ENCODE results near the gene GDPD3.

The GDPD3 gene

GRCh38 chr16:30078744-30079143 lies 34.6 kb downstream of the GDPD3 start:
- DNase-seq (ENCODE audit: low read depth, low spot score), result no peak

- DNase-seq (ENCODE audit: low read depth, low spot score), result no peak
Measured at GRCh38 chr16:30077656-30078055, 35.7 kb downstream of the GDPD3 start.

GRCh38 chr16:30076276-30076791 lies 37.0 kb downstream of the GDPD3 start:
- DNase-seq (ENCODE audit: low read depth, low spot score), result no peak

- no peak for DNase-seq (ENCODE audit: low read depth, low spot score)
Measured at GRCh38 chr16:30075503-30076275, 37.6 kb downstream of the GDPD3 start, which contains the start of gene PPP4C. Gene PPP4C (plus strand): TSS chr16:30075994. CDS start chr16:30076378, 384 bp downstream.

GRCh38 chr16:30070490-30070889 lies 42.8 kb downstream of the GDPD3 start:
- DNase-seq (ENCODE audit: low read depth, low spot score), result no peak

- DNase-seq (ENCODE audit: low read depth, low spot score), result no peak
Measured at GRCh38 chr16:30069611-30070462, 43.5 kb downstream of the GDPD3 start.

GRCh38 chr16:30068750-30069610 lies 44.4 kb downstream of the GDPD3 start:
- DNase-seq (ENCODE audit: low read depth, low spot score), result no peak

GRCh38 chr16:30068333-30068732 lies 45.0 kb downstream of the GDPD3 start:
- no peak for DNase-seq (ENCODE audit: low read depth, low spot score)

GRCh38 chr16:30067584-30067916 lies 45.8 kb downstream of the GDPD3 start:
- DNase-seq (ENCODE audit: low read depth, low spot score), result no peak

- no peak for DNase-seq (ENCODE audit: low read depth, low spot score)
Measured at GRCh38 chr16:30066761-30067583, 46.4 kb downstream of the GDPD3 start.

GRCh38 chr16:30065943-30066760 lies 47.2 kb downstream of the GDPD3 start:
- DNase-seq (ENCODE audit: low read depth, low spot score), result no peak

GRCh38 chr16:30065102-30065942 lies 48.0 kb downstream of the GDPD3 start, which contains the start of gene ALDOA:
Gene ALDOA (plus strand): TSS chr16:30065760. CDS start chr16:30066898, 1,138 bp downstream.
- DNase-seq (ENCODE audit: low read depth, low spot score), result peak; percentile 74

GRCh38 chr16:30064729-30065101 lies 48.6 kb downstream of the GDPD3 start:
- no peak for DNase-seq (ENCODE audit: low read depth, low spot score)

- DNase-seq (ENCODE audit: low read depth, low spot score), result no peak
Measured at GRCh38 chr16:30063893-30064728, 49.2 kb downstream of the GDPD3 start.

- no peak for DNase-seq (ENCODE audit: low read depth, low spot score)
Measured at GRCh38 chr16:30063278-30063892, 50.0 kb downstream of the GDPD3 start.

GRCh38 chr16:30060836-30061554 lies 52.3 kb downstream of the GDPD3 start:
- DNase-seq (ENCODE audit: low read depth, low spot score), result no peak

GRCh38 chr16:30060346-30060745 lies 53.0 kb downstream of the GDPD3 start:
- DNase-seq (ENCODE audit: low read depth, low spot score), result no peak
